Psoas muscle (tissue), 8 donors: ENCODE data around the gene SAPCD1. TPM values are rescaled to one million over a fixed set of nuclear protein-coding genes. Genes with fewer than 3 reads are reported as not detected.

Source experiments
- ATAC-seq, 4 donors: fragments of 200-7000 bp; cut with Tn5 transposase; one replicate each; pipeline ENCODE4 v1.9.1; 2020; ENCODE audit warnings: moderate library complexity in 3 of 4, mild to moderate bottlenecking in 2 of 4
- DNase-seq, 2 donors: peaks; one replicate each; pipeline ENCODE4 v3.0.0-alpha.2; 2020
- H3K27ac ChIP-seq: fragments of 200-600 bp; one replicate; pipeline ENCODE4 v1.8.0; 2022
- H3K27me3 ChIP-seq, 3 donors: fragments of 200-600 bp in 1 of 3; one replicate each; pipeline versions ENCODE4 v1.6.1 to v1.8.0; 2013 to 2022; ENCODE audit warnings: low read length in 2 of 3, mild to moderate bottlenecking in 2 of 3, moderate library complexity in 1 of 3; ENCODE audit not compliant: insufficient read depth in 3 of 3
- H3K36me3 ChIP-seq, 2 donors: fragments of 200-600 bp in 1 of 2; one replicate each; pipeline versions ENCODE4 v1.6.1 to v1.8.0; 2013 to 2022; ENCODE audit warnings: low read depth in 1 of 2, mild to moderate bottlenecking in 1 of 2, moderate library complexity in 1 of 2; ENCODE audit not compliant: insufficient read depth in 1 of 2
- H3K4me1 ChIP-seq: fragments of 200-600 bp; one replicate; pipeline ENCODE4 v1.8.0; 2022
- H3K4me3 ChIP-seq: fragments of 200-600 bp; one replicate; pipeline ENCODE4 v1.8.0; 2022; ENCODE audit warnings: mild to moderate bottlenecking
- H3K9me3 ChIP-seq: fragments of 200-600 bp; one replicate; pipeline ENCODE4 v1.8.0; 2022
- WGBS, 3 donors: extraction: QIAGEN DNeasy Blood & Tissue Kit; methylation state at CpG; one replicate each; pipeline versions ENCODE4 v1.1.6 to v1.1.7; 2013; 5-methylcytosine and 5-hydroxymethylcytosine counted together
- intact Hi-C, 2 donors: fragments of 100-400 bp; cut with DNase I; formaldehyde crosslinking; loops; one replicate each; pipeline versions ENCODE4 v1.11.0 to v1.14.2; 2022
- polyA plus RNA-seq, 3 donors: library from polyadenylated mRNA; stranded (reverse); fragments of 200-250 nt; gene quantifications; one replicate each; pipeline ENCODE4 v1.2.3, GENCODE V29; 2013
- total RNA-seq, 4 donors: library from RNA; stranded (reverse); fragmentation: NEBNext Ultra II Directional in 2 of 4; extraction: Animal tissue kit (Norgen Biotek cat#: 25700) in 2 of 4; gene quantifications; one replicate each; pipeline versions ENCODE4 v1.2.1 to v1.2.4, GENCODE V29; 2021 to 2023
- TF ChIP-seq, protein P1 (sequence below): fragments of 200-600 bp; IDR thresholded peaks from one replicate; pipeline ENCODE4 v1.8.0; 2022; ENCODE audit warnings: antibody characterized with exemption
- donor health status: healthy with polysubstance abuse.
- donor health status: DM: no; HTN: no; CAD: no; lungs with moderate emphysema.
- donor health status: Bipolar disorder and iron deficiency.
- donor health status: healthy.
- donor health status: DM: yes; HTN: yes; CAD: no.
- donor health status: DM: no; HTN: no; CAD: no.
- donor health status: DM: no; HTN: no; CAD: no.
- donor health status: DM: yes; HTN: yes; CAD: no.

The SAPCD1 gene
- total and polyA plus RNA-seq, 7 donors = 0.13 to 0.78 (median 0.41) TPM; not detected in 3

GRCh38 chr6:31794294-31794865 lies 31.9 kb downstream of the SAPCD1 start:
- no peaks in the 10 kb centered on the region for H3K27me3 ChIP-seq
- intact Hi-C loops = loop anchor here in 1 of 2 donors (2.0 kb wide), 1 partner anchor 32 kb away; the partner anchor contains the start of gene HSPA1B
- peak overlapping the region; percentile 94 for H3K27ac ChIP-seq
- DNase-seq (no peak), ATAC-seq (peak in 1 of 4 donors; percentile 1)
- H3K4me1 ChIP-seq = peaks cover 19% of the 10 kb centered on the region
- TF ChIP-seq, protein P1, sequence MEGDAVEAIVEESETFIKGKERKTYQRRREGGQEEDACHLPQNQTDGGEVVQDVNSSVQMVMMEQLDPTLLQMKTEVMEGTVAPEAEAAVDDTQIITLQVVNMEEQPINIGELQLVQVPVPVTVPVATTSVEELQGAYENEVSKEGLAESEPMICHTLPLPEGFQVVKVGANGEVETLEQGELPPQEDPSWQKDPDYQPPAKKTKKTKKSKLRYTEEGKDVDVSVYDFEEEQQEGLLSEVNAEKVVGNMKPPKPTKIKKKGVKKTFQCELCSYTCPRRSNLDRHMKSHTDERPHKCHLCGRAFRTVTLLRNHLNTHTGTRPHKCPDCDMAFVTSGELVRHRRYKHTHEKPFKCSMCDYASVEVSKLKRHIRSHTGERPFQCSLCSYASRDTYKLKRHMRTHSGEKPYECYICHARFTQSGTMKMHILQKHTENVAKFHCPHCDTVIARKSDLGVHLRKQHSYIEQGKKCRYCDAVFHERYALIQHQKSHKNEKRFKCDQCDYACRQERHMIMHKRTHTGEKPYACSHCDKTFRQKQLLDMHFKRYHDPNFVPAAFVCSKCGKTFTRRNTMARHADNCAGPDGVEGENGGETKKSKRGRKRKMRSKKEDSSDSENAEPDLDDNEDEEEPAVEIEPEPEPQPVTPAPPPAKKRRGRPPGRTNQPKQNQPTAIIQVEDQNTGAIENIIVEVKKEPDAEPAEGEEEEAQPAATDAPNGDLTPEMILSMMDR = no peak
- WGBS, 3 donors = 12 to 19% (median 15%) methylated on average over 7 of the region's 7 CpGs
- peaks cover 0 to 50% of the 10 kb centered on the region in 2 donors for H3K36me3 ChIP-seq
- no peaks in the 10 kb centered on the region for H3K9me3 ChIP-seq
- H3K4me3 ChIP-seq = peak overlapping the region; percentile 81

DNA sequence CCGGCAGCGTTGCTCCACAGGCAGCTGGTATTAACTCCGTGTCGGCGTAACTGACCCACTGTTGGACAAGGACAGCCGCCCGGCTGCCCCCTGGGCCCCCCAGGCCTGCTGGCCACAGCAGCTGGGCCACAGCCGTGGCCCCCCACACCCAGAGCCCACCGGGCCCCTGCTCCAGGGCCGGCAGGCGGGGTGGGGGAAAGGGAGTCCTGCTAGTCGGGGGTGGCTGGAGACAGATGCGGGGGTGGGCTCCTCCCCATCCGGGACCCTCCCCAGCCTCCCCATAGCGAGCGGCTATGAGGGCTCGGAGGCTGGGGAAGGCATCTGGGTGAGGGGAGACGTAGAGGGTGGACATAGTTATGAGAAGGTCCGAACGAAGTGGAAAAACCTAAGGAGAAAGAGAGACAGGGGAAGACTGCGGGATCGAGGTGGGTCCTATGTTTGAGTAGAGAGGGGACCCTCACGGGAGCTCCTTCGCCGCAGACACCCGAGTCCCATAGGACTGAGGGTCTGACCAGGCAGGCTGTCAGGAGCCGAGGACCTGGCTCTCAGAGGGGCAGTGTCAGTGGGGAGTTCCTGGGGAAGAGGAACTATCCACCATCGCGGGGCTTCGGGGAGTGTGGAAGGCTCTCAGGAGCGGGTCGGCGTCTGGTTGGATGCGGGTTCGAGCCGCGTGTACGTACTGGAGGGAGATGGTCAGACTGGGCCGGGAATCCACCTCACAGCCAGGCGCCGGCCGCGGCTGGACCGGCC lies 32.6 kb downstream of the SAPCD1 start:
- Histone ChIP-seq H3K4me3 (peak overlapping the region; percentile 81), H3K27ac (peak overlapping the region; percentile 94), H3K36me3 (peaks cover 0 to 44% of the 10 kb centered on the region in 2 donors), H3K9me3 (no peaks in the 10 kb centered on the region), H3K27me3 (no peaks in the 10 kb centered on the region), H3K4me1 (peaks cover 24% of the 10 kb centered on the region)
- intact Hi-C loops = loop anchor here (2.0 to 5.0 kb wide), 2 partner anchors 32 to 37 kb away; partner anchors contain the start of gene HSPA1B (in 1 of the 2)
- ATAC-seq = peak; percentile 3 to 45 (median 30)
- TF ChIP-seq, protein P1 = no peak
- 1 to 2% (median 1%) methylated on average over 43 to 44 of the region's 44 CpGs for WGBS, 3 donors
- no peak for DNase-seq

DNA sequence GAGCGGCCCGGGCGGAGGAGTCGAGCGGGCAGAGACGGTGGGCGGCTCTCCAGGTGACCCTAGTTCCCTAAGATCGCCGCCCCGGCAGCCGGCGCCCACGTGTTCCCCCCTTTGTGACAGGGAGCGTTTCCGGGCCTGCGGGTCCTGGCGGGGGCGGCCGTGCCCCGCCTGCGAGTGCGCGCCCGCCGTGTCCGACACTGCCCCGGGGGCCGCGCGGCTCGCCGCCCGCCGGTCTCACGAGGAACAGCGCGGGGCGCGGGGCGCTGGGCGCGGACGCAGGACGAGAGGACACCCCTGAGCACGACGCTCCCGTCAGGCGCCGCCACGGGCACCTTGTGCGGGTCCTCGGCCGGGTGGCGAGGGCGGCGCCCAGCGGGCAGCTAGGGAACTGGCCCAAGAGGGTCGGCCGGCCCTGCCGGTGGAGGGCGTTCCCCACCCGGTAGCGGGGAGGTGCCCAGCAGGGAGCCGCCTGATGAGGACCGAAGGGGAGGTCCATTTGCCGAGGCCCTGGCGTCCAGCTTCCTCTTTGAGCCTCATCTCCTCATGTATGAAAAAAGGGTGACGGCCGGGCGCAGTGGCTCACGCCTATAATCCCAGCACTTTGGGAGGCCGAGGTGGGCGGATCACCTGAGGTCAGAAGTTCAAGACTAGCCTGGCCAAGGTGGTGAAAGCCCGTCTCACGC lies 33.3 kb downstream of the SAPCD1 start, which contains the start of gene VARS1:
TSS of gene VARS1 (minus strand) at position 137 of the 683 bp plus-strand sequence. CDS start 535 bp downstream, outside the sequence.
- TF ChIP-seq, protein P1 = peak; percentile 80
- H3K4me1 ChIP-seq = peaks cover 24% of the 10 kb centered on the region
- WGBS, 3 donors = 0 to 1% (median 0%) methylated on average over 49 to 75 of the region's 75 CpGs
- DNase-seq (peak; percentile 93 to 96), ATAC-seq (peak; percentile 90 to 93 (median 92))
- H3K27me3 ChIP-seq = no peaks in the 10 kb centered on the region
- intact Hi-C loops = loop anchor here (2.0 to 5.0 kb wide), 2 partner anchors 31 to 37 kb away; partner anchors contain the start of gene HSPA1B (in 1 of the 2)
- H3K9me3 ChIP-seq = no peaks in the 10 kb centered on the region
- peak within 1 kb of the TSS; percentile 81 for H3K4me3 ChIP-seq
- H3K27ac ChIP-seq = peak within 1 kb of the TSS; percentile 94
- peaks cover 0 to 37% of the 10 kb centered on the region in 2 donors for H3K36me3 ChIP-seq

- Histone ChIP-seq H3K27ac (peak overlapping the region; percentile 94), H3K36me3 (peaks cover 0 to 34% of the 10 kb centered on the region in 2 donors), H3K4me1 (peaks cover 24% of the 10 kb centered on the region), H3K9me3 (no peaks in the 10 kb centered on the region), H3K4me3 (no peak overlapping the region), H3K27me3 (no peaks in the 10 kb centered on the region)
- TF ChIP-seq, protein P1 = no peak
- intact Hi-C loops = loop anchor here in 1 of 2 donors (5.0 kb wide), 1 partner anchor 35 kb away; no protein-coding TSS in a partner anchor
- 78 to 85% (median 81%) methylated on average over 2 of the region's 2 CpGs for WGBS, 3 donors
- DNase-seq = peak in 1 of 2 donors; percentile 18
- ATAC-seq = no peak
Observed at GRCh38 chr6:31796993-31797385, 34.5 kb downstream of the SAPCD1 start.
